Loucy (cell line): ENCODE results near the gene HECA.
"Not testable (repeated sequence)": the region's sequence is repeated elsewhere in the genome, so short reads cannot be mapped to it uniquely, and the experiment has no call there.

ENCODE experiments used
- H2AFZ ChIP-seq: fragments of 200-600 bp; sonication (generic); 2 replicates; pipeline ENCODE4 v1.6.0; 2016; ENCODE audit warnings: antibody characterized with exemption, mild to moderate bottlenecking, low read length, moderate library complexity
- H3F3A ChIP-seq: fragments of 200-600 bp; 2 replicates; pipeline ENCODE4 v1.6.0; 2016; ENCODE audit warnings: antibody characterized with exemption, low read depth, mild to moderate bottlenecking
- H3K27me3 ChIP-seq: fragments of 200-600 bp; sonication (generic); 2 replicates; pipeline ENCODE4 v1.6.1; 2014; ENCODE audit warnings: low read length, mild to moderate bottlenecking; ENCODE audit not compliant: insufficient read depth, poor library complexity, severe bottlenecking
- H3K36me3 ChIP-seq: fragments of 200-600 bp; sonication (generic); 2 replicates; pipeline ENCODE4 v1.6.1; 2016; ENCODE audit warnings: low read length; ENCODE audit not compliant: insufficient read depth
- H3K4me1 ChIP-seq: fragments of 200-600 bp; sonication (generic); 2 replicates; pipeline ENCODE4 v1.5.1; 2014; ENCODE audit warnings: low read length, mild to moderate bottlenecking; ENCODE audit not compliant: insufficient read depth, poor library complexity, severe bottlenecking
- H3K4me2 ChIP-seq: fragments of 200-600 bp; sonication (generic); 2 replicates; pipeline ENCODE4 v1.6.0; 2014; ENCODE audit warnings: antibody characterized with exemption, low read length, low read depth, mild to moderate bottlenecking; ENCODE audit not compliant: poor library complexity, severe bottlenecking
- H3K4me3 ChIP-seq: fragments of 200-600 bp; sonication (generic); 2 replicates; pipeline ENCODE4 v1.5.1; 2014; ENCODE audit warnings: low read length, mild to moderate bottlenecking, mixed read lengths; ENCODE audit not compliant: poor library complexity, severe bottlenecking
- H3K79me2 ChIP-seq: fragments of 200-600 bp; sonication (generic); 2 replicates; pipeline ENCODE4 v1.6.1; 2014; ENCODE audit warnings: low read length; ENCODE audit not compliant: insufficient read depth
- H3K9ac ChIP-seq: fragments of 200-600 bp; sonication (generic); 2 replicates; pipeline ENCODE4 v1.6.0; 2014; ENCODE audit warnings: mild to moderate bottlenecking, low read depth, low read length, moderate library complexity; ENCODE audit not compliant: poor library complexity, severe bottlenecking
- H3K9me2 ChIP-seq: fragments of 200-600 bp; sonication (generic); replicated peaks from 2 replicates; pipeline ENCODE4 v1.6.1; 2016; ENCODE audit warnings: low read depth, low read length, mixed read lengths
- H3K9me3 ChIP-seq: fragments of 200-600 bp; sonication (generic); 2 replicates; pipeline ENCODE4 v1.6.1; 2014; ENCODE audit warnings: mild to moderate bottlenecking, antibody characterized with exemption, low read length, low read depth; ENCODE audit not compliant: insufficient read depth
- H4K20me1 ChIP-seq: fragments of 200-600 bp; sonication (generic); 2 replicates; pipeline ENCODE4 v1.6.0; 2014; ENCODE audit warnings: antibody characterized with exemption, low read length, mild to moderate bottlenecking; ENCODE audit not compliant: insufficient read depth, poor library complexity, severe bottlenecking
- CTCF ChIP-seq: fragments of 200-600 bp; sonication (generic); conservative IDR thresholded peaks from 2 replicates; pipeline ENCODE4 v1.5.1; 2014; ENCODE audit warnings: mild to moderate bottlenecking, antibody characterized with exemption, low read length
- EZH2phosphoT487 ChIP-seq: fragments of 200-600 bp; IDR thresholded peaks from 2 replicates; pipeline ENCODE4 v1.6.1; 2018; ENCODE audit warnings: antibody characterized with exemption, mild to moderate bottlenecking, moderate library complexity, borderline replicate concordance

The HECA gene

DNA sequence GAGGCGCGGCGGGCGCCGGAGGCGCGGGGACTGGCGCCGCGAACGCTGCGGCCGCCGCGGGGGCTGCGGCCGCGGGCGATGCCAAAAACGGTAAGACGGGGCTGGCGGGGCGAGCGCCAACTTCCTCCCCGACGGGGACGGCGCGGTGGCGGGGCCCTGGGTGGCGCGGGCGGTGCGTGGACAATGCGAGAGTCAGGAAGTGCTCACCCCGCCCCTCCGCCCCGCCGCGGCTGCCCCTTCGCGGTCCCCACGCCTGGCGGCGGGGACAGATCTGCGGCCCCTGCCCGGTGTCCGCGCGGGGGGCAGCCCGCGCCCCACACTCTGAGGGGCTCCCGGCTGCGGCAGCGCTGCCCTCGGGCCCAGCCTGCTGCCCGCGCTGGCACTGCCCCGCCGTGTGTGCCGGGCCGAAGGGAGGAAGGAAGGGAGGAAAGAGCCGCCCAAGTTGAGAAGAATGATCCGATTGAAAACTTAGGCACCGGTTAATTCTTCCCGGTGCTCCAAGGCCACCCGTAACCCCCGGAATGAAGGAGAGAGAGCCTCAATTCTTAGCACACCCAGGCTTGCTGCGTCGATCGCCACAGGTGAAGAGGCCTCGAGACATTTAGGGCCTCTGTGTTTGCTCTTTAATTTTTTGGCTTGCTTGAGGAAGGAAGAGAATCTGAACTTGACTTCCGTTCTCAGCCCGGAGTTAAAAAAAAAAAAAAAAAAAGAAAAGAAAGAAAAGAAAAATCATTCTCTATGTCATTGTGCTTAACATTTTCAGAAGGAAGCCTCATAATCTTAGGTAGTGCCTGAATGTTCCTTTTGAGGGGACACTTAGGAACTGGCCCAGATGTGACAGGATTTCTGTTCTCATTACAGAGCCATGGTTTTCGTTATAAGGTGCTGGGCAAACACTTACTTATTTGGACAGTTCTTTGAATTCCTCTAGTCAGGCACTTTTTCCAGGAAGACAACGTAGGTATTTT, 982 bp downstream of the HECA start:
- Histone ChIP-seq H3K4me3 (peak overlapping the region; percentile 78), H2AFZ (peak overlapping the region; percentile 79), H3K9ac (peak overlapping the region; percentile 70), H4K20me1 (peaks cover 33% of the 10 kb centered on the region), H3K9me3 (no peaks in the 10 kb centered on the region), H3K36me3 (no peaks in the 10 kb centered on the region), H3K9me2 (no peaks in the 10 kb centered on the region), H3K4me1 (peaks cover 25% of the 10 kb centered on the region), H3K27me3 (no peaks in the 10 kb centered on the region), H3K4me2 (peak overlapping the region; percentile 79), H3F3A (peaks cover 5% of the 10 kb centered on the region; the same call in 1 of the 2 replicates), H3K79me2 (peaks cover 44% of the 10 kb centered on the region)
- TF ChIP-seq CTCF (no peak), EZH2phosphoT487 (no peak)

GRCh38 chr6:139137706-139138105, 2.8 kb downstream of the HECA start:
- Histone ChIP-seq H3K27me3 (no peaks in the 10 kb centered on the region), H3F3A (peaks cover 5% of the 10 kb centered on the region; the same call in 1 of the 2 replicates), H3K9ac (peak overlapping the region; percentile 70), H2AFZ (no peak overlapping the region), H3K4me1 (peaks cover 25% of the 10 kb centered on the region), H3K4me3 (peak overlapping the region; percentile 78), H3K4me2 (peak overlapping the region; percentile 79), H3K36me3 (no peaks in the 10 kb centered on the region), H3K9me2 (no peaks in the 10 kb centered on the region), H4K20me1 (peaks cover 33% of the 10 kb centered on the region), H3K9me3 (no peaks in the 10 kb centered on the region), H3K79me2 (peaks cover 56% of the 10 kb centered on the region)
- TF ChIP-seq CTCF (no peak), EZH2phosphoT487 (no peak)

GRCh38 chr6:139140854-139141253, 6.0 kb downstream of the HECA start:
- not testable (repeated sequence) for H3K9me3 ChIP-seq, H3K9me2 ChIP-seq, H3F3A ChIP-seq, H3K36me3 ChIP-seq, H3K4me3 ChIP-seq, H2AFZ ChIP-seq, H3K9ac ChIP-seq, H3K4me2 ChIP-seq, H3K27me3 ChIP-seq
- Histone ChIP-seq H3K79me2 (peaks cover 80% of the 10 kb centered on the region), H3K4me1 (peaks cover 38% of the 10 kb centered on the region), H4K20me1 (peaks cover 44% of the 10 kb centered on the region)
